GM23338 (cell line): ENCODE data around the gene DNAAF3. TPM values are rescaled to one million over a fixed set of nuclear protein-coding genes. Genes with fewer than 3 reads are reported as not detected.

Experiments
- ATAC-seq: fragments of 200-7000 bp; cut with Tn5 transposase; 3 replicates; pipeline ENCODE4 v1.9.1; 2020
- DNase-seq: peaks from one replicate; pipeline ENCODE4 v3.0.0-alpha.2; 2015; ENCODE audit warnings: low spot score
- H2AFZ ChIP-seq: fragments of 200-600 bp; sonication (generic); 2 replicates; pipeline ENCODE4 v1.8.0; 2016; ENCODE audit warnings: antibody characterized with exemption, mild to moderate bottlenecking, moderate library complexity
- H3F3A ChIP-seq: fragments of 200-600 bp; sonication (generic); replicated peaks from 2 replicates; pipeline ENCODE4 v1.8.0; 2017; ENCODE audit warnings: antibody characterized with exemption, mixed run types, low read depth
- H3K27ac ChIP-seq: fragments of 200-600 bp; sonication (generic); 2 replicates; pipeline ENCODE4 v1.6.1; 2016; ENCODE audit warnings: low read depth
- H3K27me3 ChIP-seq: fragments of 200-600 bp; sonication (generic); 2 replicates; pipeline ENCODE4 v1.8.0; 2016; ENCODE audit warnings: mild to moderate bottlenecking, mixed run types, moderate library complexity; ENCODE audit not compliant: insufficient read depth
- H3K36me3 ChIP-seq: fragments of 200-600 bp; sonication (generic); 2 replicates; pipeline ENCODE4 v1.8.0; 2016; ENCODE audit warnings: mild to moderate bottlenecking; ENCODE audit not compliant: insufficient read depth
- H3K4me1 ChIP-seq: fragments of 200-600 bp; sonication (generic); 2 replicates; pipeline ENCODE4 v1.8.0; 2016; ENCODE audit warnings: mild to moderate bottlenecking, moderate library complexity; ENCODE audit not compliant: insufficient read depth
- H3K4me2 ChIP-seq: fragments of 200-600 bp; sonication (generic); 2 replicates; pipeline ENCODE4 v1.7.1; 2017; ENCODE audit warnings: mixed run types
- H3K4me3 ChIP-seq: fragments of 200-600 bp; sonication (generic); 2 replicates; pipeline ENCODE4 v1.6.1; 2016; ENCODE audit warnings: mixed run types
- H3K79me2 ChIP-seq: fragments of 200-600 bp; sonication (generic); replicated peaks from 2 replicates; pipeline ENCODE4 v1.8.0; 2017; ENCODE audit warnings: mild to moderate bottlenecking; ENCODE audit not compliant: insufficient read depth
- H3K9me2 ChIP-seq: fragments of 200-600 bp; sonication (generic); 2 replicates; pipeline ENCODE4 v1.8.0; 2017; ENCODE audit not compliant: insufficient read depth
- H4K20me1 ChIP-seq: fragments of 200-600 bp; sonication (generic); replicated peaks from 2 replicates; pipeline ENCODE4 v1.8.0; 2017; ENCODE audit warnings: mild to moderate bottlenecking; ENCODE audit not compliant: insufficient read depth
- H3K27ac Mint-ChIP-seq: 2 replicates; pipeline ENCODE4 v1.8.0; 2020; ENCODE audit warnings: inconsistent platforms, mild to moderate bottlenecking, moderate library complexity, mixed read lengths
- H3K27me3 Mint-ChIP-seq: 3 replicates; pipeline ENCODE4 v1.8.0; 2022; ENCODE audit warnings: low read depth, mild to moderate bottlenecking, moderate library complexity, mixed read lengths, inconsistent platforms; ENCODE audit not compliant: insufficient read depth, poor library complexity
- H3K36me3 Mint-ChIP-seq: 3 replicates; pipeline ENCODE4 v1.8.0; 2021; ENCODE audit warnings: low read depth, mild to moderate bottlenecking, inconsistent platforms, moderate library complexity, mixed read lengths
- H3K4me1 Mint-ChIP-seq: 3 replicates; pipeline ENCODE4 v1.8.0; 2020; ENCODE audit warnings: mild to moderate bottlenecking, inconsistent platforms, mixed read lengths
- H3K4me3 Mint-ChIP-seq: 3 replicates; pipeline ENCODE4 v1.8.0; 2021; ENCODE audit warnings: moderate library complexity, mild to moderate bottlenecking, inconsistent platforms, mixed read lengths
- H3K9me3 Mint-ChIP-seq: 3 replicates; pipeline ENCODE4 v1.8.0; 2020; ENCODE audit warnings: moderate library complexity, mild to moderate bottlenecking, inconsistent platforms, mixed read lengths
- CREB1 ChIP-seq: fragments of 250-450 bp; sonication (Bioruptor Pico); IDR thresholded peaks from 2 replicates; pipeline ENCODE4 v1.5.0; 2020; ENCODE audit warnings: low read depth, mild to moderate bottlenecking, moderate library complexity
- EZH2 ChIP-seq: fragments of 200-600 bp; sonication (generic); IDR thresholded peaks from one replicate; pipeline ENCODE4 v1.8.0; 2017; ENCODE audit warnings: antibody characterized with exemption, mild to moderate bottlenecking, low read depth; ENCODE audit not compliant: unreplicated experiment
- EZH2phosphoT487 ChIP-seq: fragments of 200-600 bp; sonication (generic); IDR thresholded peaks from one replicate; pipeline ENCODE4 v1.8.1; 2018; ENCODE audit warnings: antibody characterized with exemption; ENCODE audit not compliant: unreplicated experiment
- POLR2AphosphoS5 ChIP-seq: IDR thresholded peaks from 2 replicates; pipeline ENCODE4 v1.6.1; 2016; ENCODE audit warnings: antibody characterized with exemption, low read depth
- REST ChIP-seq: IDR thresholded peaks from one replicate; pipeline ENCODE4 v1.6.1; 2018; ENCODE audit warnings: antibody characterized with exemption; ENCODE audit not compliant: unreplicated experiment
- STAT1 ChIP-seq: IDR thresholded peaks from one replicate; pipeline ENCODE4 v1.6.1; 2016; ENCODE audit warnings: antibody characterized with exemption; ENCODE audit not compliant: unreplicated experiment
- ZNF331 ChIP-seq: fragments of 250-450 bp; sonication (Bioruptor Pico); IDR thresholded peaks from 2 replicates; pipeline ENCODE4 v1.5.0; 2020; ENCODE audit warnings: low read depth, mild to moderate bottlenecking, moderate library complexity
- polyA plus RNA-seq: library from polyadenylated mRNA; unstranded; fragments of >200 nt; fragmentation: Nextera tagmentation; extraction: Ambion mirVana; gene quantifications from 2 replicates; pipeline ENCODE4 v1.2.1, GENCODE V29; 2016
- total RNA-seq: library from RNA; depleted of rRNA; stranded (reverse); fragments of >200 nt; shearing (Covaris generic); gene quantifications from 2 replicates; pipeline ENCODE4 v1.2.3, GENCODE V29; 2014
- TF ChIP-seq, protein P1 (sequence below), 2 experiments: fragments of 200-600 bp in 1 of 2; sonication (generic) in 1 of 2; conservative IDR thresholded peaks; 2 replicates each; pipeline versions ENCODE4 v1.5.1 to v1.6.1; 2016 to 2017; ENCODE audit warnings: antibody characterized with exemption in 2 of 2, low read depth in 2 of 2, mild to moderate bottlenecking in 2 of 2, moderate library complexity in 1 of 2

The DNAAF3 gene
- total and polyA plus RNA-seq, 2 experiments from 2014 or later: 8.5 to 9.0 TPM

DNA sequence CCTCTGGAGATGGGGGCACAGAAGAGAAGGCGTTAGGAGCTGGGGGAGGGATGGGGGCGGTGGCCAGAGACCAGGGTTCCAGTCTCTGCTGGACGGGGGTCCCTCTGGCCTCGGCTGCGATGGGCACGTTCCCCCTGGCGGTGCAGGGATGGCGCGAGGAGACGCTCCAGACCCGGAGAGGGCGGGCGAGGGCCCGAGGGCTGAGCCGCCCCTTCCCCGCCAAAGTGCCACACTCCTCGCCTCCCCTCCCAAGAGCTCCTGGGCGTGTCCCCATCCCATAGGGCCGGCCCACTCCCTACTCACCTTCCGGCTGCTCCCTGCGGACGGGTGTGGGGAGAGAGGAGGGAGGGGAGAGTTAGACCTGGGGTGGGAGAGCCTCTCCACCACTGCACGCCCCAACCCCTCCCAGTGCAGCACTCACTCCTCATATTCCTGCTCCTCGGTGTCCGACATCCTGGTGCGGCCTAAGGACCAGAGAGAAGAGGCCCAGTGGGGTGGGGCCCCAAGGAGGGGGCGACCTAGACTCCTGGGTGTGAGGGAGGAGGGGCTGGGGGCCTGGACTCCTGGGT lies 19.6 kb downstream of the DNAAF3 start (continued):
- no peak for TF ChIP-seq REST
- TF ChIP-seq, protein P1, sequence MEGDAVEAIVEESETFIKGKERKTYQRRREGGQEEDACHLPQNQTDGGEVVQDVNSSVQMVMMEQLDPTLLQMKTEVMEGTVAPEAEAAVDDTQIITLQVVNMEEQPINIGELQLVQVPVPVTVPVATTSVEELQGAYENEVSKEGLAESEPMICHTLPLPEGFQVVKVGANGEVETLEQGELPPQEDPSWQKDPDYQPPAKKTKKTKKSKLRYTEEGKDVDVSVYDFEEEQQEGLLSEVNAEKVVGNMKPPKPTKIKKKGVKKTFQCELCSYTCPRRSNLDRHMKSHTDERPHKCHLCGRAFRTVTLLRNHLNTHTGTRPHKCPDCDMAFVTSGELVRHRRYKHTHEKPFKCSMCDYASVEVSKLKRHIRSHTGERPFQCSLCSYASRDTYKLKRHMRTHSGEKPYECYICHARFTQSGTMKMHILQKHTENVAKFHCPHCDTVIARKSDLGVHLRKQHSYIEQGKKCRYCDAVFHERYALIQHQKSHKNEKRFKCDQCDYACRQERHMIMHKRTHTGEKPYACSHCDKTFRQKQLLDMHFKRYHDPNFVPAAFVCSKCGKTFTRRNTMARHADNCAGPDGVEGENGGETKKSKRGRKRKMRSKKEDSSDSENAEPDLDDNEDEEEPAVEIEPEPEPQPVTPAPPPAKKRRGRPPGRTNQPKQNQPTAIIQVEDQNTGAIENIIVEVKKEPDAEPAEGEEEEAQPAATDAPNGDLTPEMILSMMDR (conservative IDR thresholded peaks at IDR 0.05; ENCODE audit: low read depth in 2 of 2): 0 out of 4 replicates have a peak, but pooled peaks of 1 of the 2 experiments have one; percentile 3
- peak; percentile 60 for TF ChIP-seq POLR2AphosphoS5
- TF ChIP-seq CREB1 (CRISPR knock-in tag): no peak
- TF ChIP-seq ZNF331 (CRISPR knock-in tag): no peak
- no peak for TF ChIP-seq EZH2phosphoT487
- no peak for TF ChIP-seq EZH2

DNA sequence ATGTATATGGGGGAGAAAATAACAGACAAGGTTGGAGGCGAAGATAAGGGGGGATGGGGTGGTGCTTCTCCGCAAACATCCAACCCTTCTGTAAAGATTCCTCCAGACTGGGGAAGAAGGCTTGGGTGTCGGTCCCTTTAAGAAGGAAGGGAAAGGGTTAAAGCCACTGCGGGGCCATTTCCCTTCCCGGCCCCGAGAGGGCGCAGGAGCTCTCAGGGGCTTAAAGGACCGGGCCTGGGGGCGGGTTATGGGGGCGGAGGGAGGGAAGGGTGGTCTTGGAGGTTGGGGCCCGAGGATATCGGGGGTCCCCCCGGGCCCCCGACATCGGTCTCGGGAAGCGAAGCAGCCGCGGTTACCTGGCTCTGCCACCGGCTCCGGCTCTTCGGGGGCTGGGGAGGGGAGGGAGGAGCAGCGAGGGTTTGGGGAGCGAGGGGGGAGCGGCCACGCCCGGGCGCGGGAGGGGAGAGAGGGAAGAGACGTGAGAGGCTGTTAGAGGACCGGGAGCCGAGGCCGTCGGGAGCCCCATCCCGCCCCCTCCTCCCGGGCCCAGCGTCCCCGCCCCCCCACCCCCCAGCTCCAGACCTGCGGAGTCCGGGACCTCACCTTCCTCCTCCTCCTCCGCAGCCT lies 20.2 kb downstream of the DNAAF3 start:
- Mint-ChIP-seq H3K27me3 (peaks cover 17% of the 10 kb centered on the region), H3K36me3 (peaks cover 11% of the 10 kb centered on the region), H3K27ac (no peak overlapping the region), H3K4me1 (peaks cover 30% of the 10 kb centered on the region), H3K9me3 (no peaks in the 10 kb centered on the region; the same call in 2 of the 3 replicates), H3K4me3 (peak overlapping the region; percentile 65)
- peak; percentile 91 for DNase-seq
- TF ChIP-seq STAT1 (no peak), CREB1 (CRISPR knock-in tag) (0 out of 2 replicates have a peak, but pooled peaks have one; percentile 29)
- TF ChIP-seq, protein P1 (conservative IDR thresholded peaks at IDR 0.05; ENCODE audit: low read depth in 2 of 2): peak; percentile 75 to 79
- Histone ChIP-seq H3K36me3 (no peaks in the 10 kb centered on the region), H3F3A (peaks cover 13% of the 10 kb centered on the region; the same call in 1 of the 2 replicates), H3K27ac (no peak overlapping the region), H3K9me2 (no peaks in the 10 kb centered on the region), H3K27me3 (peaks cover 9% of the 10 kb centered on the region; the same call in 1 of the 2 replicates), H4K20me1 (no peaks in the 10 kb centered on the region; the same call in 1 of the 2 replicates), H3K4me2 (peak overlapping the region; percentile 74), H2AFZ (no peak overlapping the region), H3K4me1 (peaks cover 25% of the 10 kb centered on the region), H3K79me2 (no peaks in the 10 kb centered on the region), H3K4me3 (peak overlapping the region; percentile 74)
- ATAC-seq: peak; percentile 31
